ENCODE results near the gene MED23.

Gene MED23, protein sequence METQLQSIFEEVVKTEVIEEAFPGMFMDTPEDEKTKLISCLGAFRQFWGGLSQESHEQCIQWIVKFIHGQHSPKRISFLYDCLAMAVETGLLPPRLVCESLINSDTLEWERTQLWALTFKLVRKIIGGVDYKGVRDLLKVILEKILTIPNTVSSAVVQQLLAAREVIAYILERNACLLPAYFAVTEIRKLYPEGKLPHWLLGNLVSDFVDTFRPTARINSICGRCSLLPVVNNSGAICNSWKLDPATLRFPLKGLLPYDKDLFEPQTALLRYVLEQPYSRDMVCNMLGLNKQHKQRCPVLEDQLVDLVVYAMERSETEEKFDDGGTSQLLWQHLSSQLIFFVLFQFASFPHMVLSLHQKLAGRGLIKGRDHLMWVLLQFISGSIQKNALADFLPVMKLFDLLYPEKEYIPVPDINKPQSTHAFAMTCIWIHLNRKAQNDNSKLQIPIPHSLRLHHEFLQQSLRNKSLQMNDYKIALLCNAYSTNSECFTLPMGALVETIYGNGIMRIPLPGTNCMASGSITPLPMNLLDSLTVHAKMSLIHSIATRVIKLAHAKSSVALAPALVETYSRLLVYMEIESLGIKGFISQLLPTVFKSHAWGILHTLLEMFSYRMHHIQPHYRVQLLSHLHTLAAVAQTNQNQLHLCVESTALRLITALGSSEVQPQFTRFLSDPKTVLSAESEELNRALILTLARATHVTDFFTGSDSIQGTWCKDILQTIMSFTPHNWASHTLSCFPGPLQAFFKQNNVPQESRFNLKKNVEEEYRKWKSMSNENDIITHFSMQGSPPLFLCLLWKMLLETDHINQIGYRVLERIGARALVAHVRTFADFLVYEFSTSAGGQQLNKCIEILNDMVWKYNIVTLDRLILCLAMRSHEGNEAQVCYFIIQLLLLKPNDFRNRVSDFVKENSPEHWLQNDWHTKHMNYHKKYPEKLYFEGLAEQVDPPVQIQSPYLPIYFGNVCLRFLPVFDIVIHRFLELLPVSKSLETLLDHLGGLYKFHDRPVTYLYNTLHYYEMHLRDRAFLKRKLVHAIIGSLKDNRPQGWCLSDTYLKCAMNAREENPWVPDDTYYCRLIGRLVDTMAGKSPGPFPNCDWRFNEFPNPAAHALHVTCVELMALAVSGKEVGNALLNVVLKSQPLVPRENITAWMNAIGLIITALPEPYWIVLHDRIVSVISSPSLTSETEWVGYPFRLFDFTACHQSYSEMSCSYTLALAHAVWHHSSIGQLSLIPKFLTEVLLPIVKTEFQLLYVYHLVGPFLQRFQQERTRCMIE (N-terminal part only)
- long read RNA-seq, donor 1, full-length matches to known transcripts = 1 of 1 reads
- long read RNA-seq, donor 1, partial matches to known transcripts = 0 of 1 reads
- long read RNA-seq, donor 1, other reads (novel, unspliced or antisense) = 0 of 1 reads
- long read RNA-seq, donor 2 = 0 reads
- long read RNA-seq, donor 3, full-length matches to known transcripts = 1 of 1 reads
- long read RNA-seq, donor 3, partial matches to known transcripts = 0 of 1 reads
- long read RNA-seq, donor 3, other reads (novel, unspliced or antisense) = 0 of 1 reads
- long read RNA-seq, donor 4, full-length matches to known transcripts = 1 of 1 reads
- long read RNA-seq, donor 4, partial matches to known transcripts = 0 of 1 reads
- long read RNA-seq, donor 4, other reads (novel, unspliced or antisense) = 0 of 1 reads
- long read RNA-seq, donor 5, full-length matches to known transcripts = 1 of 1 reads
- long read RNA-seq, donor 5, partial matches to known transcripts = 0 of 1 reads
- long read RNA-seq, donor 5, other reads (novel, unspliced or antisense) = 0 of 1 reads
- long read RNA-seq, donor 6, full-length matches to known transcripts = 2 of 2 reads
- long read RNA-seq, donor 6, partial matches to known transcripts = 0 of 2 reads
- long read RNA-seq, donor 6, other reads (novel, unspliced or antisense) = 0 of 2 reads
- long read RNA-seq, donor 7, full-length matches to known transcripts = 2 of 2 reads
- long read RNA-seq, donor 7, partial matches to known transcripts = 0 of 2 reads
- long read RNA-seq, donor 7, other reads (novel, unspliced or antisense) = 0 of 2 reads
- long read RNA-seq, donor 8 = 0 reads

DNA sequence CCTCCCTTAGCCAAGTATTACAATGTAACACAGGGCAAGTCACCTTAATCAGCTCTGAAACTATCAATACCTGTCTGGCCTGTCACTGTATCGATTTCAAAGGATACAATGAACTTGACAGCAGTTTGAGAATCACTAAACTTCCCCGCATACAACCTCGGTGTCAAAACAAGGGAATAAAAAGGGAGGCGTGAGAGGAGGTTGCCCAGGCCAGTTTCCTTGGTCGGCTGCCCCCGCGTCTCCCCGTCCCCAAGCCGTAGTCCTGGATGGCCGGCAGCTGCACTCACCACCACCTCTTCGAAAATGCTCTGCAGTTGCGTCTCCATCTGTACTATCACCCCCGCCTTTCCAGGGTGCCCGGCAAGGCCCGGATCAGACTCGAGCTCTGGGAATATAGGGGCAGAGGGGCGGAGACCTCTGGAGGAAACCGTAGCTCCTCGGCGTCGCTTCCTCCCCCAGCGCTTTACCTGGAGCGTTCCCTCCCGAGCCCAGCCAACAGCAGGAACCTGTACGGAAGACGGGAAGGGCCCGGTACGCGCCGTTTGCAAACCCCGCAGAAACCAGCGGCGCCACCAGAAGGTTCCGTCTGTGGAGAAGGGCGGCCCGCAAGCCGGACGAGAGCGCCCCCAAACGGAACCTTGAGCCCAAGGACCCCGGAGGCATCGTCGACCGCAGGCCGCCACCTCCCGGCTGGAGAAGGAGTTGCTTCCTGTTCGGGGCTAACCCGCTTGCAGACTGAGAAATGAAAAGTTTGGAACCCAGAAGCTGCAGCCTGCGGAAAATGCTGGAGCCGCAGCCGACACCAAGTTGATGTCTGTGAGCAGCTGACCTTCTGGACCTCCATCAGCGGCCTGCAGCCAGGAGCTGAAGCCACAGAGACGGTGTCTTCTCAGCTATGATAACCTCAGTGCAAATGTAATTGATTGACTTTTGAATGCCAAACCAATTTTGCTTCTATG, at the start of gene MED23:
MED23 (minus strand) TSS at position 519 of the 959 bp plus-strand sequence; CDS start at position 326, 193 bp downstream.
- DNase-seq = peak; percentile 94

GRCh38 chr6:131673184-131673583, 45.1 kb upstream of the MED23 start:
- DNase-seq = no peak

- no peak for DNase-seq
These were observed 41.8 kb upstream of the MED23 start for GRCh38 chr6:131669891-131670290.

GRCh38 chr6:131663578-131664165, 35.6 kb upstream of the MED23 start:
- DNase-seq = no peak

GRCh38 chr6:131660195-131660594, 32.2 kb upstream of the MED23 start:
- DNase-seq = no peak

DNA sequence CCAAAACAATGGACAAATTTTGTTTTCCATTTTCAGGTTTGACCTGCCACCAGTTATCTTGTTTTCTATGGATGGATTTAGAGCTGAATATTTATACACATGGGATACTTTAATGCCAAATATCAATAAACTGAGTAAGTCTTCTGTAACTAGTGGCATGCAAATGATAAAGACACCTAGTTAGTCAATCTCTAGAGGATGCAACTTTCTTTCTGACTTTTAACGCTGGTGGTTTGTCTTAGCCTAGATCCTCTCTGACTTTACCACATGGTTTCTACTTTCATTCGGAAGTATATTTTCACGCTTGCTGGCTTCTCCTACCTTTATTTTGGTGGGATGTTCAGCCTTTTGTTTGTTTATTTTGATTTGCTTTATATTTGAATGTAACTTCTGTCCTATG, 30.2 kb upstream of the MED23 start:
- DNase-seq = no peak

DNA sequence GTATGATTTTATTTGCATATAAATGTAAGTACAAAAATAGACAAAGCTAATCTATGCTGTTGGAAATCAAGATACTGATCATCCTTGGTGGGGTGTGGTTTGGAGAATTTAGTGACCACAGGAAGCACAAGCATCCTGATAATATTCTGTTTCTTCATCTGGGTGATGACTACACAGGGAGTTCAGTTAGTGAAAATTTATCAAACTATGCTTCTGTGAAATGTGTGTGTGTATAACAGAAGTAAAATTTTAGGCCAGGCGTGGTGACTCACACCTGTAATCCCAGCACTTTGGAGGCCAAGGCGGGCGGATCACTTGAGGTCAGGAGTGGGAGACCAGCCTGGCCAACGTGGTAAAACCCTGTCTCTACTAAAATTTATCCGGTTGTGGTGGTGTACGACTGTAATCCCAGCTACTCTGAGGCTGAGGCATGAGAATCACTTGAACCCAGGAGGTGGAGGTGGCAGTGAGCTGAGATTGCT, 29.6 kb upstream of the MED23 start:
- DNase-seq = no peak

GRCh38 chr6:131657222-131657621, 29.2 kb upstream of the MED23 start:
- DNase-seq = no peak

GRCh38 chr6:131656667-131657066, 28.6 kb upstream of the MED23 start:
- no peak for DNase-seq

GRCh38 chr6:131655951-131656350, 27.9 kb upstream of the MED23 start:
- DNase-seq = no peak

DNA sequence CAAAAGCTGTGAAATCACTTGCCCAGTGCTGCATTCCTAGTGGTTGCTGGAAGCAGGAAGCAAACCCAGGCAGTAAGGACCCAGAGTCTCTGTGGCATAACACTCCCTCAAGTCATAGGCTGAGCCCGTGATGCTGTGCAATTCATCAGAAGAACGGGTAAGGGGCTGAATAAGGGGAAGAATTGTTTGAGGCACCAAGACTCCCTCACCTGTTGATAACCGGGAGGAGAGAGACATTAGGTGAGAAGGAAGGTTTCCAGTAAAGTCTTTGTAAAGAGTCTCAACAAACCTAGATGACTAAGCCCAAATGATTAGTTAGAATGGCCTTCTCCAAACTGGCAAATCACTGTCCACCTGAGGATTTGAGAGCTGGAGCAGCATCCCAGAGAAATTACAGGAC, 27.3 kb upstream of the MED23 start:
- DNase-seq = no peak

- no peak for DNase-seq
These were observed 26.3 kb upstream of the MED23 start for GRCh38 chr6:131654326-131654725.

DNA sequence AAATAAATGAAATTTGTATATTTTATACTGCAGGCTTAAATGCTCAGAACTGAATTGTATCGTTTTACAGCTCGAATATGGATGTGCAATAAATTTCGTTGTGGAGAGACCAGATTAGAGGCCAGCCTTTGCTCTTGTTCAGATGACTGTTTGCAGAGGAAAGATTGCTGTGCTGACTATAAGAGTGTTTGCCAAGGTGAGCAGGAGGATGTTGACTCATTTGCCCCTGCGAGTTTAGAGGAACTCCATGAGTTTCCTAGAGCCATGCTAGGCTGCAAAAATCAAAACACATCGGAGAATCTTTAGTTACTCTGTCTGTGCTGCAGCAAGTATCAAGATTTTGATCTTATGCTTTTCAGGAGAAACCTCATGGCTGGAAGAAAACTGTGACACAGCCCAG, 24.4 kb upstream of the MED23 start:
- DNase-seq = no peak

DNA sequence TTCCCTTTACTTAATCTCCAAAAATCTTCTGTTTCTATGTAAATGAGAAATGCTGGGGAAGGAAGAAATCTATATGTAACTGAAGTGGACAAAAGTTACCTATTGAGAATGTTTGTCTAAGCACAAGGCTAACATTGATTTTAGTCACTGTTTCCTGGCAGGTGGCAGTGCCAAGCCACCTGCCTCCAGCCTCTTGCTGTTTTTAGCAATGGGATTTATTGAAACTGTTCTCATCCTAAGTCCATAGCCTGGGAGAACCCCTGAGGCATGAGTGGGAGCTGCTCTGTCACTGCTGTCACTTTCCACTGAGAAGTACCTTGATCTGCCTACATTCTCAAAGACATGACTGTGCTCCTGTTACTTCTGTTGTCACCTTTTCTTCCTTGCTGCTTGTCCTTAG, 23.7 kb upstream of the MED23 start:
- DNase-seq = no peak

GRCh38 chr6:131646249-131646670, 18.2 kb upstream of the MED23 start:
- DNase-seq = no peak

- DNase-seq = no peak
These were observed 17.8 kb upstream of the MED23 start for GRCh38 chr6:131645846-131646245.

- no peak for DNase-seq
These were observed 16.9 kb upstream of the MED23 start for GRCh38 chr6:131644921-131645320.

GRCh38 chr6:131643855-131644460, 15.9 kb upstream of the MED23 start:
- no peak for DNase-seq
